MV-4-11 (cell line): Measurements from ENCODE around the gene MYO1B.
A peak's percentile ranks its signal among the peaks of the same experiment; 100 is the strongest.
"Not testable (repeated sequence)": the region's sequence is repeated elsewhere in the genome, so short reads cannot be mapped to it uniquely, and the experiment has no call there.

Experiments used
- DNase-seq: peaks from one replicate; lab custom pipeline; 2025; lab: John Stamatoyannopoulos, UW

The MYO1B gene

DNA sequence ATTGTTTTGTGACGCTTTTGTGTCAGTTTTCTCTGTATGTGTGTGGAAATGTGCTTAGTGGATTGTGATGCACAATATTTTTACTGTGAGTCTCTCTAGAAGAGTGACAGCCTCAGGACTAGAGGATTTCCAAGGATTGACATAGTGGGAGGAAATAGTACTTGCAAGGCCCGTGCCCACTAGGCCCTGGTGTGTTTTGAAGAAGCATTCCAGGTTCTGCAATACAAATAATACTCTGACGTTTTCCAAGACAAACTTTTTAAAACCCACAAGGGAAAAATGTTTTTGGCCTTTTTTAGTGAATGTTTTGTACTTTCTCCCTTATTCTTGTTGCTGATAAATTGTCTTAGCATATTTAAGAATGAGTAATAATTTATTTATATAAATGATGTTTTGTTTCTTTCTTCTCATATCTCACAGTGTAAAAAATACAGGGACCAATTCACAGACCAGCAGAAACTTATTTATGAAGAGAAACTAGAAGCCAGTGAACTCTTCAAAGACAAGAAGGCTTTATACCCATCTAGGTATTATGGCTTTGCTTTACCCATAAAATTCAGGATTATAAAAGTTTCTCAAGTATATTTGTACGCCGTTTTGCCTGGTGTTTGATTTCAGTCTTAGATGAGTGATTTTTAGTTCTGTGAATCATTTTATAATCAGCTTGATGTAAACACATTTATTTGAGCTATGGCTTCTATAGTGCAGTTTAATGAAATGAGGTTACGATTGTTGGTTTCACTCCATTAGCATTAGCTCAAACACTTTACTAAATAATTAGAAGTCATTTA, 165.6 kb downstream of the MYO1B start:
- no peak for DNase-seq

DNA sequence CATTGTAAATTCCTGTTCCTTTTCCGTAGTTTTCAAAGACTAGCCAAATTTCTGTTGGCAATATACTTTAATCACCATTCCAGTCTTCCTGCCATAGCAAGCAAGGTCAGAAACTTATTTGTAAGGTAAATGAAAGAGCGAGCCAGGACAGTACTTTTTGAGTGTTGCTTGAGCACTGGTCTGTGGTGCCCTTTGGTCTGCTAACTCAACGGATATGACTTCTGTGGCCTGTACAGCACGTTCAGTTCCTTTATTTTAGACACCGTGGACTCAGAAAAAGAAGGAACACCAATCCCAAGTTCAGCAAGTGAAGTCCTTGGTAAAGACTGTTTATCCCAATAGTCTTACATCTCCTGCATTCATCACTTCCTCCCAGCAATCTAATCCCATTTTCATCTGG, 166.3 kb downstream of the MYO1B start:
- peak; percentile 4 for DNase-seq

DNA sequence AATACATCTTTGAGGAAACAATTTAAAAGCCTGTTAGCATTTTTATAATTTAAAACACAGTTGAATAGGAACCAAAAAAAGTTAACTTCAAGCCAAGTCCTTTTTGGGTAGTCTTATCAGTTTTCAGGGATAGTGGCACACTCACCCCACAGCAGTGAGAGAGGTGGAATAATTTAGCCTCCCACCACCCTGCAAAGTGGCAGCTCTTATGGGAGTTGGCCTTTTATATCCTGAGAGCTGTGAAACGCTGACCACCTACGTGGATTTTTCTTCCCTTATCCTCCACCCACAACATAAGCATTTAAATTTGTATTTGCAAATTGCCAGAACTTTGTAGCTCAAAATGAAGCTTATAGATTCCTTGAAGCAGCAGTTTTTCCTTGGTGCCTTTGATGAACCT, 167.1 kb downstream of the MYO1B start:
- no peak for DNase-seq

DNA sequence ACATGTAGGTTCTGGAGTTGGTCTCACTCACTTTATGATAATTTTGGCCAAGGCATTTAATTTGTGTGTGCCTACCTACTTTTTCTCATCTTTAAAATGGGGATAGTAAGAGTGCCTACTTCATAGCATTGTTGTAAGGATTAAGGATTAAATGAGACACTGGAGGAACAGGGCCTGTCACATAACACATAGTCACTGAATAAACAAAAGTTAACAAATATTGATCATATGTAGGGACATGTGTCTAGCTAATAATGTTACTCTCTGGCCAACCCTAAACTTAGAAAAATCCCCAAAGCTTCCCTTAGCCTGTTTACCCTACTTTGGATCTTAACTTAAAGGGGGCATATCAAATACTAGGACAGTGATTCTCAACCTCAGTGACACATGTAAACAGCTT, 169.9 kb downstream of the MYO1B start:
- no peak for DNase-seq

DNA sequence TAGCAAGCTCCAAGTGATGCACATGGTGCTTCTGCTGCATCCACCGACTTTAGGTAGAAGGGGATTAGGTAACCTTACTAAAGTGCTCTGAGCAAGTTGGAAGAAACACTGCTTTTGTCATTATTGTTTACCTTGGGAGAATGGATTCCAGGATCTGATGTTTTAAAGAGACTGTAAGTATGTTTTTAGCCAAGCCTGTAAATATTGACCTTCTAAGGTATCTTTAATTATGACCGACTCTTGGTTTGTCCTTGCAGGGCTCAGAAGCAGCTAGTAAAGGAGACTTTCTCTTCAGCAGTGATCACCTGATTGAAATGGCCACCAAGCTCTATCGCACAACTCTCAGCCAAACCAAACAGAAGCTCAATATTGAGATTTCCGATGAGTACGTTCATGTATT, 170.7 kb downstream of the MYO1B start:
- no peak for DNase-seq

DNA sequence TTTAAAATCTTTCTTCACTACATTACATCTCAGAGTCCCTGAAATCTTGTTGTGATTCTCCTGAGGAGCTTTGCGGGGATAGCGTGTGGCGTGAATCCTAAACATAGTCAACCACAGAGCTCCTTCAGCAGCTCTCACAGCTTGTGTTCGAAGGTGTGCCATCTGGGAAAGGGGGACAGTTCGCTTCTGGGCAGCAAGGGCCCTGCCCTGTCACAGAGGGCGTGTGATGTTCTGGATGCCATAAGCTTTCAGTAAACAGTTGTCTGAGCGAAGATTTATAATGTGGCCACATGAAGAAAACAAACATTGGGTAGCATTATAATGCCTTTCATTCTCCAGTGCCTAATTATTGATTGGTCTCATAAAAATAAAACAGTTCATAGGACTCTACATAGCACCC, 172.5 kb downstream of the MYO1B start:
- no peak for DNase-seq

DNA sequence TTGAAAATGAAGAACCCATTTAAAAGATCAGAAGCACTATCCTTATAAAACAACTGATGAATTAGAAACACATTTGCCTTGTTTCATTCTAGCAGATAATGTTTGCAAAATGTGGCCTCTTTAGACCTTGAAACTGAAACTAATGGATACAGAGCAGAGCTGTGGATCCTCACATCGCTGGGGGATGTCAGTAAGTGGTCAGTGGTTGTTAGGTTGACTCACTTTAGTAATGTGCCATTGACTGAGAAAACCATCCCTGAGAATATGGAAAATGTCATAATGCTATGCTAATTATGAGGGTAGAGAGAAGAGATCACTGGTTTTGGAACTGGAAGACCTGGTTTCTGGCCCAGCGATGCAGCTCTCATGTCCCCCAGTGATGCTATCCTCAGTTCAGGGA, 176.7 kb downstream of the MYO1B start:
- peak; percentile 34 for DNase-seq

DNA sequence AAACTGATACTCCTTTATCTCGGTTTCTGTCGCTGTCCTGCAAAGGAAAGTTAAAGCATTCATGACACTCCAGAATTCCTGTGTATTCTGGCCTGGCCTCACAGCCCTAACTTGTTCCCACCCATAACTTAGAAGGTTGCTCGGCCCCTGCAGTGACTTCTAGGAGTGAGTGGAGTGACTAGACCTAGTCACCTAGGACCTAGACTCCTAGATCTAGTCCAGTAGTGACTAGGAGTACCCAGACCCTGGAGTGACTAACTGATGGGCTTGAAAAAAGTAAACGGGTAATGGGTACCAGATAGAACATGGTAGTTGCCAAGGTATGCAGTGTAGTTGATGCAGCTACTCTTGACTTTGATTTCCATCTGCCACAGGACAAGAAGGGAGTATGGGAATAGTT, 181.8 kb downstream of the MYO1B start:
- DNase-seq, result no peak

DNA sequence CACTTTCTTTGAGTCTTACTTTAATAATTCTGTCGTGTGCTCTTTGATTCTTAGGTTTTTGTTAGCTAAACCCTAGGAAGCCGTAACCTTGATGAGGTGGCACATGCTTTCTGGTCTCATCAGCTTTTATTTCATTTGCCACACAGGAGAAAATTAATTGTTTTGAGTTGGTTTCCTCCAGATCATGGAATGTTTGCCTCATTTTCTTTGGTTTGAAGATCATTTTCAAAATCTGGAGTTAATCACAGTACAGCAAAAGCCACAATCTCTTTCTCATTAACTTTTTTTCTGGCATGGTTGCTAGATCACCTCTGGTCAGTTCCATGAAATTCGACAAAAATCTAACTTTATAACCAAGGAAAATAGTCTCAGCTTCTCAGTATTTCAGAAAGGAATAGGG, 182.9 kb downstream of the MYO1B start:
- DNase-seq, result no peak

DNA sequence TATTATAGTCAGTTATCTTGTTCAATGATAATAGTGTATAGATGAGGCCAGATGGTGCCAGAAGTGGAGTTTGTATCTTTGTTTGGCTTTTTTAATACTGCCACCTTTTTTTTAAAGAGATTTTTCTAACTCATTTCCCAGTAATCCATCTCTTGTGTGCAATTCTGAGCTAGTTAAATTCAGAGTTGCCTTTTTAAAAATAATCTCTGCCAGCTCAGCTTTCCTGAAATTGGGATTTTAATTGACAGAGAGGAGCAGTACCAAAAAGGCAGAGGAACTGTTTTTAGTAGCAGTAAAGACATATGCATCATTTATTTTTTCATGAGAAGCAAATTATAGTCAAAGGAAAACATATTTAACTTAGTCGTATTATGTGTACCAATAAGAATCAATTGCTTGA, 185.3 kb downstream of the MYO1B start:
- DNase-seq, result no peak

DNA sequence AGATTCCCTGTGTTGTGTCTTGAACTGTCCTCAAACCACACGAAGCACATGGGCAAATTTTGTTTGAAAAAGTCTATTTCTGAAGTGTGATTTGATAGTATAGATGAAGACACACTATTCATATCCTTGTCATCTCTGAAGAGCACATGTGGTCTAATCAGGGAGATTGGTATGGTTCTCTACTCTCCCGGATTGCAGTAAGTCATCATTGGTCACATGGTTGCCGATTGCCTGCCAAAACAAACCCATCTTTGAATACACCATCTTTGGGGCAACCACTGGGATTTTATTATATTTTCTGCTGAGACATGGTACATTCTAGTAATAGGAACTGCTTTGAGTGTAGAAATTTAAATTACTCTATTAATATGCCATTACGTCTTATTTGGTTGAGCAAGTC, 186.9 kb downstream of the MYO1B start:
- no peak for DNase-seq

DNA sequence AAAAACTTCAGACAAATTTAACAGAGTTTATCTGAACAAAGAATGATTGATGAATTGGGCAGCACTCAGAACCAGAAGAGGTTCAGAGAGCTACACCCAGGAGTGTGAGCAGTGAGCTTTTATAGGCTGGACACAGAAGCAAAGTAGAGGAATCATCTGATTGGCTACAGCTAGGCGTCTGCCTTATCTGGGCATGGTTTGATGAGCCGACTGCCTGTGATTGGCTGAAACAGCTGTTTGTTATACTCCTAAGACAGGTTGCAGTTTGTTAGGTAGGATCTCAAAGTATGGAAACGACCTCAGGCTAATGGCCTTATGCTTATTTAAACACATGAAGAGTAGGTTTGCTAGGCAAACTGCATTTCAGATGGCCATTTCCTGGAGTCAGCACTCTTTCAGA, 188.9 kb downstream of the MYO1B start:
- DNase-seq, result no peak

DNA sequence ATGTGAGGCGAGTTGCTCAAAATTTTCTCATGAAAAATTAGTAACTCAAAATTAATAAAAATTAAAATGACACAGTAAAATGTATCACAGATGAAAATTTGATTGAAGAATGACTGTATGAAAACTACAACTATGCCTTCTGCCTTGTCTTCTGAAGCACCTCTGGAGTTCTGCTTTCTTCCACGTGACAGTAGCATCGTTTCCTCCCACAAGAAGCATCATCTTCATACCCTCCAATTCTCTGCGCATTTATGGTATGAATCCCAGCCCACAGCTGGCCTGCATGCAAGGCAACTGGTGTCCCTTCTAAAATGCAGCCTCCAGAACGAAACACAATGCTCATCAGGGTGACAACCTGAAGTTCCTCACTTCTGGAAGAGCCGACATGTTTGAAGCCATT, 189.9 kb downstream of the MYO1B start:
- DNase-seq, result peak; percentile 44

DNA sequence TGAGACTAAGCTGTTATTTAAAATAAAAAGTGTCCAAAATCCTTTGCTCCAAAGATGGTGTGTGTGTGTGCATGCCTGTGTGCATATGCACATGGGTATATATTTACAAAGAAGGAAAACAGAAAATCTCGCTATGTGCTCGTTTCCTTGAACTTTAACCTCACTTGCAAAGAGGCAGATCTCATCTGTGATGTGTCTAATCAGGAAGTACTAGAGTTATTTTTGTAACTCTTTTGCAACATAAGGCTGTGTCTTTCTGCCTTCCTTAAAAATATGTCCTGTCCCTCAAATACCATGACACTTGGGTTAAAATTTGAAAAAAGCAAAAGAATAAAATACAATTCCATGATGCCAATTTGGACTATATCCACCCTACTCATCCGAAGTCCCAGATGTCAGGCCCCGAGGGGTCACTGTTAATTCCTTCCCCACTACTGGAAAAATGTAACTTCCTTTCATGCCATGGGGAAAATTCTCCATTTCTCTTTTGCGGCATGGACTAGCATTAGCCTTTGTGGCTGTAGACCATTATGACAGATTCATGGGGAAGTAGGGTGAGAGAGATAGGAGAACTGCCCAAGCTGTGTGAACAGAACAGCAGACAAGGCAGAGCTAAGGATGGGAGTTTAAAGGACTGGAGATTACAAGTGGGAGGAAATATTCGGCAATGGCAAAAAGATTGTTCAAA, 191.3 kb downstream of the MYO1B start:
- DNase-seq, result peak; percentile 91

DNA sequence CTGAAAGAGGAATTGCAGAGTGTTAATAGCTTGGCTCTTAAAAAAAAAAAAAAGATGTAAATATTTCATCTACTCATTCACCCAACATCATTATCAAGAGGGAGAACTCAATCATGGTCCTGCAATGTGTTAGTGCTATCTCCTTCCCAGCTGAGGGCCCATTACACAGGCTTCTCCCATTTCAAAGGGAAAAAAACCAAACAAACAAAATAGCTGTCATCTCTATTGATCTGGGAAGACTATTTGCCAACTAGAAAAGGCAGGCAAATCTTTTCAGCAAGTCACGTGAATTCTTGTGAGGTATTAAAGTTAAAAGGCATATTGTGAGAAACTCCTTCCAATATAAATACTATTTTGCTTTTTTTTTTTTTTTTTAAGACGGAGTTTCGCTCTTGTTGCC, 194.3 kb downstream of the MYO1B start:
- DNase-seq, result no peak

DNA sequence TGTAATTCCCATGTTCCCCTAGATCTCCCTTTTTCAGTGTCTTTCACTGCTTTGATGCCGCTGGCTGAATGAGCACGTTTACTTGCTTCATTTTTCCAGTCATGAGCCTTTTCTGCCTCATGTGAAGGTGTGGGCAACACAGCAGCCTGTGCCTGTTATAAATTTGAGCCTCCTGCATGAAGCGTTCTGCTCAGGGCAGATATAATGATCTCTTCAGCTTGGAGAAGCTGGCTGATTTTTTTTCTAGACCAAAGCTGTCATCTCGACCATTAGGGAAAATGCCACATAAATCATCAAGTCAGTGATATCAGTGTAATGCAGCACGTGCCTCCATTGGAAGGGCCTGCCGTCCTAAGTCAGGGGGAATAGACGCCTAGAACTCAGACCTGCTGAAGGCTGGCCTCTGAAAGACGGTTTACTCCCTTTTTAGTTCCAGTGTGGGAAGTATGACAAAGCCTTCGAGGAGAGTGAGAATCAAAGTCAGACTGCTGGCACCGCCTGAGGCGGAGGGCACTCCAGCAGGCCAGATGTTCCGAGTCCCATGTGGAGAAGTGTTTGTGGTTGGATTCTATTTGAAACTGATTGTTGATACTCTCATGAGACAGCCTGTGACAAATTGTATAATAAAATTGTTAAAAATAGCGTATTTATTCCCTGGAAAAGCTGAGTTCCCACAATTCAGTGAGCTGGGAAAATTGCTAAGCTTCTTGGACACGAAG, 196.5 kb downstream of the MYO1B start:
- no peak for DNase-seq

DNA sequence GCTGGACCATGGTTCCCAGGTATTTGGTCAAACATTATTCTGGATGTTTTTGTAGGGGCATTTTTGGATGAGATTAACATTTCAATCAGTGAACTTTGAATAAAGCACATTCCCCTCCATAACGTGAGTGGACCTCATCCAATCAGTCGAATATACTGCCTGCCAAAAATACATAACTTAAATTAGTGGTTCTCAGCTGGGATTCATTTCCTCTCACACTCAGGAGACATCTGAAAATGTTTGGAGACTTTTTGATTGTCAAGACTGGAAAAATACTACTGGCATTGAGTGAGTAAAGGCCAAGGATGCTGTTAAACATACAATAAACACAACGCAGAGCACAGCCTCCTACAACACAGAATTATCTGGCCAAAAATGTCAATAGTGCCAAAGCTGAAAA, 198.2 kb downstream of the MYO1B start:
- no peak for DNase-seq

DNA sequence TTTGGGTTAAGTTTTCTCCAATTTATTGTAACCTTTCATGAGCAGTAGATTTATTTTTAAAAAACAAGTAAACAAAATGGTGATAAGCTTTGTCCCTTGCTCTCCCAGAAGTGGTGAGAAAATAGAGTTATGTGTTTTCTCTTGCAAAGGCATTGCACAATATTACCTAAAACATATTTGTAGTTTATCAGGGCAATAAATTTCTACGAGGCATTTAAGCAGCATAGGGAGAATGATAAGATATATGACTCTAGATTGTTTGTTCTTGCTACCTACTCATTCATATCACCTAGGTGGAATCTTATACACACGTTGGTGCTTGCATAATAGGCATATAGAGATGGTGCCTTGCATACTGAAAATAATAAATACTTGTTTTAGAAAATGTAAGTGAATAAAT, 201.7 kb downstream of the MYO1B start:
- DNase-seq, result no peak

DNA sequence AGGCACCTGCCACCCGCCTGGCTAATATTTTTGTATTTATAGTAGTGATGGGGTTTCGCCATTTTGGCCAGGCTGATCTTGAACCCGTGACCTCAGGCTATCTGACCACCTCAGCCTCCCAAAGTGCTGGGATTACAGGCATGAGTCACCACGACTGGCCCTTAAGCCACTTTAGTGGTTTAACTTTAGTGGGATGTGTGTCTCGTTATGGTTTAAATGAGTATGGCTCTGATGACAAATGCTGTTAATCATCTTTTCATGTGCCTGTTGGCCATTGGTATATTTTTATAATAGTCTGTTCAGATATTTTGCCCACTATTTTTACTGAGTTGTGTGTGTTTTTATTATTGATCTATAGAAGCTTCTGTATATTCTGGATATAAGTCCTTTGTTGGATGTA, 205.9 kb downstream of the MYO1B start:
- no peak for DNase-seq

DNA sequence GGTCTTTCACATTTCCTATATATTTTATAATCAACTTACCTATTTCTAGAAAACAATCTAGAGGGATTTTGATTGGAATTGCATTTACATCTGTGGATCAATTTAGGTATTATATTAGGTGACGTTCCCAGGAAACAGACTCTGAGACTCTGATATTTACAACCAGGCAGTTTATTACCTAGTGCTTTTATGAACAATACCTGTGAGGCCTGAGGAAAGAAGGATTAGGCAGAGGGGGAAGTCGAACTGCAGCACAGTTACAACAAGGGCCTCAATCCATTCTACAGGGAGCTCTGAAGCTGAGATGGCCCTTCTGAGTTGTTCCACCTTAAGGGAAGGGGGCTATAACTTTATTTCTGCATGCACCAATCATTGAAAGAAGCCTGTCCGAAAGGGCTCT, 206.9 kb downstream of the MYO1B start:
- DNase-seq, result no peak

DNA sequence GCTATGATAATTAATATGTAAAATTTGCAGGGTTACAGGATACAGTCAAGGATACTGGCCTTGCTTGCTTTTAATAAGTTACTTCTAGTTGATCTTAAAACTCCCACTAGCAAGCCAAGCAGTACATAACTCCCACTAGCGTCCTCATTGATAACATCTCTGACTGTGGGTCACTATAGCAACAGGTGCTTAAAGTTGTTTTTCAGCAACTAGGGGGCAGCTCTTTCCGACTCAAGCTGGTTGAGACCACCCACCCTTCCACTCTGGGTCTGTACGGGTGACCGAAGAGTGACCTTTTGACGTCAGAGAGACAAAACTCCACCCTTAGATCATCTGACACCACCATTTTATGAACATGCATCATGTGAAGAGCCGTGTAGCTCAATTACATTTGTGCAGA, 208.6 kb downstream of the MYO1B start:
- DNase-seq, result no peak

DNA sequence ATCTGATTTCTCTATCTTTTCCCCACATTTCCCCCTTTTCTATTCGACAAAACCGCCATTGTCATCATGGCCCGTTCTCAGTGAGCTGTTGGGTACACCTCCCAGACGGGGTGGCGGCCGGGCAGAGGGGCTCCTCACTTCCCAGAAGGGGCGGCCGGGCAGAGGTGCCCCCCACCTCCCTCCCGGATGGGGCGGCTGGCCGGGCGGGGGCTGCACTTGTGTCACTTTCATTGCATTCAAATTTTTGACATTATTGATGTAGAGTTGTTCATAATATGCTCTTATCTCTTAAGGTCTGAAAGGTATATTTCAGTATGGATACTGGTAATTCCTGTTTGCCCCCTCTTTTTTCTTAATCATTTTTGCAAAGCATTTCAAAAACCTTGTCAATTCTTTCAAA, 211.3 kb downstream of the MYO1B start:
- not testable (repeated sequence) for DNase-seq

DNA sequence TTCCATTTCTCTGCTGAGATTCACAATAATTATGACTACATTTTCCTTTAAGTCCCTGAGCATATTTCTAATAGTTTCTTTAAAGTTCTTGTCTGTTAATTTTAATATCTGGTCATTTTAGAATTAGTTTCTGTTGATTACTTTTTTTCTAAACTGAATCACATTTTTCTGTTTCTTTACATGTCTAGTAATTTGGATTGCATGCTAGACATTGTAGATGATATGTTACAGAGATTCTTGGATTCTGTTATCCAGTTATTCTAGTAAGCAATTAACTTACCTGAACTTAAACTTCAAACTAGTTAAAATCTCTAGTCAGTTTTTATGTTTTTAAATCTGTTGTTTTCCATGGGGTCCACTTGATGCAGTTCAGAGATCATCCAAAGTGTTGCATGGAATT, 214.0 kb downstream of the MYO1B start:
- no peak for DNase-seq
